HUES48 (cell line): ENCODE data around the gene KAZALD1.

Experiments
- H3K27ac ChIP-seq: one replicate; pipeline ENCODE4 v1.7.0; 2013; ENCODE audit warnings: low read depth, low read length, inconsistent platforms
- H3K27me3 ChIP-seq: 2 replicates; pipeline ENCODE4 v1.6.1; 2013; ENCODE audit warnings: mild to moderate bottlenecking, low read length; ENCODE audit not compliant: control insufficient read depth, insufficient read depth
- H3K36me3 ChIP-seq: 2 replicates; pipeline ENCODE4 v1.6.1; 2013; ENCODE audit warnings: low read length; ENCODE audit not compliant: control insufficient read depth, insufficient read depth
- H3K4me1 ChIP-seq: 2 replicates; pipeline ENCODE4 v1.6.1; 2013; ENCODE audit warnings: mild to moderate bottlenecking, low read length; ENCODE audit not compliant: control insufficient read depth, insufficient read depth
- H3K4me3 ChIP-seq: 2 replicates; pipeline ENCODE4 v1.5.1; 2013; ENCODE audit warnings: mild to moderate bottlenecking, low read depth, low read length
- H3K9ac ChIP-seq: 2 replicates; pipeline ENCODE4 v1.6.1; 2013; ENCODE audit warnings: mild to moderate bottlenecking, low read depth, low read length, moderate library complexity
- H3K9me3 ChIP-seq: 2 replicates; pipeline ENCODE4 v1.6.1; 2013; ENCODE audit warnings: low read length; ENCODE audit not compliant: control insufficient read depth, insufficient read depth

Gene KAZALD1

DNA sequence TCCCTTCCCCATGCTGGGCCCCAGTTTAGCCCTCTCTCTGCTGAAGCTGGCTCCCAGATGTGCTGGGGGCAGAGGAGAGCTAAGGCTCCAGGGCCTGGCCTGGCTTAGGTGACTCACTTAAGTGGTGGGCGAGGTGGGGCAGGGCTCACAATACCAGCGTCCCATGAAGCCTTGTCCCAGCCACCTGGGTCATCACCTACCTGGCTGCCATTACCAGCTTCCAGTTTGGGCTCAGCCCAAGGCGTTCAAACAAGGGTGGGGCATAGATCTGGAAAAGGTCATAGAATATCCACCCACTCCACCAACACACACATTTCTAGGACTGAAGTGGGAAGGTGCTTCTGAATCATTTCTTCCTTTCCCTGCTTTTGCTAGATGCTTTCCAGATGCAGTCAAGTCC is 8.3 kb downstream of the KAZALD1 start:
- no peak overlapping the region for H3K9ac ChIP-seq
- no peaks in the 10 kb centered on the region for H3K9me3 ChIP-seq
- no peaks in the 10 kb centered on the region for H3K36me3 ChIP-seq
- no peak overlapping the region for H3K4me3 ChIP-seq
- no peak overlapping the region for H3K27ac ChIP-seq
- peaks cover 80% of the 10 kb centered on the region for H3K27me3 ChIP-seq
- peaks cover 10% of the 10 kb centered on the region for H3K4me1 ChIP-seq

DNA sequence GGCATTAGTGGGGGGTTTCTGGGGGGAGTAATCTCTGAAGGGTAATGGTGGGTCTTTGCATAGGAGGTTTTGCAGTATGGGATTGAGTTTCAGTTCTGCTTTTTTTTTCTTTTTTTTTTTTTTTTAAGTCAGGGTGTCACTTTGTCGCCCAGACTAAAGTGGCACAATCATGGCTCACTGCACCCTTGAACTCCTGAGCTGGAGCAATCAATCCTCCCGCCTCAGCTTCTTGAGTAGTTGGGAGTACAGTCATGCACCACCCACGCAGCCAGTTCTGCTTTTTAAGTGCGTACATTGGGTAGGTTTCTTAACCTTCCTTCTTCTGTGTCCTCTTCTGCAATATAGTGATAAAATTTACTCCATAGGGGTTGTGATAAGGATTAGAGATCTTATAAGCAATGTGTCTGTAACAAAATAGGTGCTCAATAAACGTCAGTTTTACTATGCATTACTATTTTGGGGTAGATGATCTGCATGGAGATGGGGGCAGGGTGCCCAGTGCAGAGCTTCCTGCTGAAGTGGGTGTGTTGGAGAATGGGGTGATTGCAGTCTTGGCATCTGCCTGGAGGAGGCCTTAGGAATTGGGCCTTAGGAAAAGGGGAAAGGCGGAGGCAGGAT is 9.6 kb downstream of the KAZALD1 start:
- no peak overlapping the region for H3K4me3 ChIP-seq

GRCh38 chr10:101071885-101072433 is 10.2 kb downstream of the KAZALD1 start:
- no peaks in the 10 kb centered on the region for H3K9me3 ChIP-seq
- H3K36me3 ChIP-seq: no peaks in the 10 kb centered on the region
- H3K27me3 ChIP-seq: peaks cover 75% of the 10 kb centered on the region
- no peak overlapping the region for H3K4me3 ChIP-seq
- H3K4me1 ChIP-seq: peaks cover 9% of the 10 kb centered on the region; the same call in 1 of the 2 replicates
- H3K27ac ChIP-seq: no peak overlapping the region
- no peak overlapping the region for H3K9ac ChIP-seq

More for the DNA sequence above, 9.6 kb downstream of the KAZALD1 start:
- peaks cover 9% of the 10 kb centered on the region; the same call in 1 of the 2 replicates for H3K4me1 ChIP-seq
- no peaks in the 10 kb centered on the region for H3K36me3 ChIP-seq
- H3K9me3 ChIP-seq: no peaks in the 10 kb centered on the region
- no peak overlapping the region for H3K27ac ChIP-seq
- H3K27me3 ChIP-seq: peaks cover 80% of the 10 kb centered on the region
- no peak overlapping the region for H3K9ac ChIP-seq

- Histone ChIP-seq H3K9me3 (no peaks in the 10 kb centered on the region), H3K36me3 (no peaks in the 10 kb centered on the region), H3K4me3 (no peak overlapping the region), H3K9ac (no peak overlapping the region), H3K27me3 (peaks cover 70% of the 10 kb centered on the region), H3K27ac (no peak overlapping the region), H3K4me1 (peaks cover 9% of the 10 kb centered on the region; the same call in 1 of the 2 replicates)
Measured at GRCh38 chr10:101072923-101073322, 11.1 kb downstream of the KAZALD1 start.

- Histone ChIP-seq H3K27me3 (peaks cover 77% of the 10 kb centered on the region), H3K27ac (no peak overlapping the region), H3K4me3 (peak overlapping the region; percentile 32; the same call in 1 of the 2 replicates), H3K4me1 (peaks cover 9% of the 10 kb centered on the region; the same call in 1 of the 2 replicates), H3K9ac (no peak overlapping the region), H3K36me3 (no peaks in the 10 kb centered on the region), H3K9me3 (no peaks in the 10 kb centered on the region)
Measured at GRCh38 chr10:101073631-101074030, 11.8 kb downstream of the KAZALD1 start.

DNA sequence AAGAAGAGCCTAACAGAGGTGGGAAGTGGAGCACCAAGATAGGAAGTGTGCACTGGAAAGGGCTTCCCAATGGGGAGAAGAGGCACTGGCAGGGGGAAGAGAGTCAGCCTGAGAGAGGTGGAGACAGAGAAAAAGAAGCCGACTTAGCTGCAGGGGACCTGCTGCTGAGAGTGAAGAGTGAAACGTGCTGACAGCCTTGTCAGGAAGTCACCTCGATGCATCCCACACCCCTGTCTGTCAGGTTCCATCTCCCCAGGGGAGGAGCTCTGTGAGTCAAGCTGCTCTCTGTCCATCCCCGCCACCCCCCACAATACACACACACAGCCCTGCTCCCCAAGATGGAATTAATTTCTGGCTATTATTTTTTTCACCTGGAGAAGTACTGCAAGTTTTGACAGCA is 14.0 kb downstream of the KAZALD1 start:
- Histone ChIP-seq H3K27me3 (peaks cover 84% of the 10 kb centered on the region), H3K9ac (no peak overlapping the region), H3K27ac (no peak overlapping the region), H3K4me3 (no peak overlapping the region), H3K9me3 (no peaks in the 10 kb centered on the region), H3K36me3 (no peaks in the 10 kb centered on the region), H3K4me1 (peaks cover 9% of the 10 kb centered on the region; the same call in 1 of the 2 replicates)

- Histone ChIP-seq H3K27me3 (peaks cover 84% of the 10 kb centered on the region), H3K27ac (no peak overlapping the region), H3K9ac (no peak overlapping the region), H3K9me3 (no peaks in the 10 kb centered on the region), H3K36me3 (no peaks in the 10 kb centered on the region), H3K4me3 (no peak overlapping the region), H3K4me1 (peaks cover 9% of the 10 kb centered on the region; the same call in 1 of the 2 replicates)
Measured at GRCh38 chr10:101076630-101077029, 14.8 kb downstream of the KAZALD1 start.

DNA sequence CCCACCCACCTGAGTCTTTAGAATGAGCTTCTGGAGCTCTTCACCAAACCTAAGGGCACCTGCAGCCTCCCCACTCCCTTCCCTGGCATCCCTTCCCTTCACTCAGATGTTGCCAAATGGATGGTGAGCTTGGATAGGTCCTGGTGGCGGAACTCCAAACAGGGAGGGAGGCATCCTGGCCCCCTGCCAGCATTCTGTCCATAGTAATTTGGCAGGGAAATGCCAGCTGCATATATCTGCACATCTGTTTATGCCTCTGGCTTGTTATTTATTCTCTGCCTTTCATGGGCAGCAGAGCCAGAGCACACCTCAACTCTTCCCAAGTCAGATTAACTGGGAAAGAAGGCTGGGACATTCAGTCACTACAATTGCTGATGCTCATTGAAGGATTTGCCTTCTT is 18.1 kb downstream of the KAZALD1 start:
- no peak overlapping the region for H3K9ac ChIP-seq
- no peak overlapping the region for H3K4me3 ChIP-seq
- H3K27me3 ChIP-seq: peaks cover 63% of the 10 kb centered on the region
- H3K4me1 ChIP-seq: peaks cover 4% of the 10 kb centered on the region; the same call in 1 of the 2 replicates
- no peaks in the 10 kb centered on the region for H3K36me3 ChIP-seq
- no peak overlapping the region for H3K27ac ChIP-seq
- H3K9me3 ChIP-seq: no peaks in the 10 kb centered on the region

DNA sequence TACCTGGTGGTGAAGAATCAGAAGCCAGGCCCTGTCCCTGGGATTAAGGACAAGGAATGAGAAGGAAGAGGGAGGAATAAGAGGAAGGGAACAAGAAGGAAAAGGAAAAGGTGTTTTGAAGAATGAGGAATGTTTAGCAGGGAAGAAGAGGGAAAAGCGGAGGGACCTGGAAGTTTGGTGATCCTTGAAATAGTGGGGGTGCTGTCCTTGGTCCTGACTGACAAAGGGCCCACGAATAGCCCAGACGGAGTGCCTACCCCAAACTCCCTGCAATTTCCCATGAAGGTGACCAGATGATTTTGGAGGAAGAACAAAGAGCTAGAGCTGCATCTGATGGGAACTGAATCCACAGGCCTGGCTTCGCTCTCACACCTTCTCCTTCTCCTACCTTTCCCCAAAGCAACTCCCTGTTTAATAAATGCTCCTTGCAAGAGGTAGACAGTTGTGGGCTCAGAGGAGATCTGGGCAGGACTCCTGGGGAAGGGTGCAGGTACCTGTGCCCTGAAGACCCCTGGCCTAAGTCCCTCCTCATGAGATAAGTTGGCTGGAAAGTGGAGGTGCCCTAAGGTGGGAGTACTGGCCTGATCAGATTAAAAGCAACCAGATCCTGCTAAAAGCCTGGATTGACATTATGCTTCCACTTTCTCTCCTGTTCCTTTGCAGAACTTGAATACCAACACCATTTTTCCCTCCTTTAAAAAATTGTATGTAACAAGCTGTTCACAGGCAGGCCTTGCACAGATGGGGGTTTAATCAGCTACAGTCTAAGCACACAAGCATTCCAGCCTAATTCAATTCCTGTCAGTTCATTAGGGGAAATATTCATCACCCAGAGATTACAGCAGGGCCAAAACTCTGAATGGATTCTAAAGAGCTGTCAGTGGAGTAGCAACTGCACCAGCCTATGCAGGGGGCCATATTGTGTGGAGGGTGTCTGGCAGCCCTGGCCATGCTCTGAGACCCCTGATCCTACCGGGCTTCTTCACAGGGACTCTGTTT is 19.4 kb downstream of the KAZALD1 start:
- no peak overlapping the region for H3K27ac ChIP-seq
- H3K27me3 ChIP-seq: peaks cover 54% of the 10 kb centered on the region
- no peak overlapping the region for H3K4me3 ChIP-seq
- no peak overlapping the region for H3K9ac ChIP-seq
- H3K4me1 ChIP-seq: no peaks in the 10 kb centered on the region; the same call in 1 of the 2 replicates
- no peaks in the 10 kb centered on the region for H3K36me3 ChIP-seq
- no peaks in the 10 kb centered on the region for H3K9me3 ChIP-seq

DNA sequence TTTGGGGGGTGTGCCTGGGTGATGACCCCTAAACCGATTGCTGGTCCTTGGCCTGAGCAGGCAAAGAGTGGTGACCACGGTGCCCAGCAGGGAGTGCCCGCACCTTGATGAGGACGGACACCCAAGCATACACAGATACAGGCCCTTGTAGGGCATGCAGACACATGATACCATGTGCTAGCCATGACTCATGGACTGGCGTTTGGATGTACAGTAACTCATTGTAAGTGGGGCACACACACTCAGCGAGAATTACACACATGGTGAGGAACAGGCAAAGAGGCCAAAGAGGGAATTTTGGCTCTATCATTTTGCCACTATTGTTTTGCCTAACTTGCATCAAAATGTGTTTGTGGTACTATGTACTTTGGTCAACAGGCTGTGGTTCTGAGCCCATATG is 24.1 kb downstream of the KAZALD1 start:
- no peak overlapping the region for H3K27ac ChIP-seq
- no peaks in the 10 kb centered on the region for H3K4me1 ChIP-seq
- H3K27me3 ChIP-seq: peaks cover 35% of the 10 kb centered on the region
- no peak overlapping the region for H3K4me3 ChIP-seq
- H3K9me3 ChIP-seq: no peaks in the 10 kb centered on the region
- H3K36me3 ChIP-seq: no peaks in the 10 kb centered on the region
- H3K9ac ChIP-seq: no peak overlapping the region
